PC-3 (cell line): ENCODE results near the gene RAP1GAP. TPM values are rescaled to one million over a fixed set of nuclear protein-coding genes. Genes with fewer than 3 reads are reported as not detected.

Source experiments
- ATAC-seq: fragments of 200-7000 bp; cut with Tn5 transposase; 2 replicates; pipeline ENCODE4 v1.9.1; 2020; ENCODE audit warnings: mild to moderate bottlenecking, moderate library complexity
- BruUV-seq: library from RNA; stranded (reverse); fragments of 400-500 nt; replicated peaks from 2 replicates; lab custom pipeline; 2021; lab: Mats Ljungman, UMichigan
- CTCF ChIA-PET: fragments of 300-600 bp; sonication (Branson Sonifier 250); formaldehyde crosslinking; loops from one replicate; lab custom pipeline; 2022; ENCODE audit warnings: antibody characterized with exemption; lab: Charles Lee
- POLR2A ChIA-PET: fragments of 300-600 bp; sonication (Branson Sonifier 250); formaldehyde crosslinking; loops from one replicate; lab custom pipeline; 2022; ENCODE audit warnings: antibody characterized with exemption; ENCODE audit not compliant: unreplicated experiment; lab: Charles Lee
- DNase-seq: peaks from one replicate; pipeline ENCODE4 v3.0.0-alpha.2; 2015
- H2AFZ ChIP-seq: fragments of 300-600 bp; sonication (generic); 2 replicates; pipeline ENCODE4 v1.6.0; 2016; ENCODE audit warnings: antibody characterized with exemption, low read length
- H3F3A ChIP-seq: fragments of 300-600 bp; sonication (generic); one replicate; pipeline ENCODE4 v1.6.0; 2017; ENCODE audit warnings: antibody characterized with exemption, low read length, control low read depth, mild to moderate bottlenecking; ENCODE audit not compliant: unreplicated experiment
- H3K27ac ChIP-seq: fragments of 300-600 bp; sonication (generic); 2 replicates; pipeline ENCODE4 v1.5.1; 2016; ENCODE audit warnings: mild to moderate bottlenecking, low read length
- H3K27me3 ChIP-seq: fragments of 300-600 bp; sonication (generic); 2 replicates; pipeline ENCODE4 v1.6.1; 2016; ENCODE audit warnings: low read length, mixed read lengths
- H3K36me3 ChIP-seq: fragments of 300-600 bp; sonication (generic); 2 replicates; pipeline ENCODE4 v1.6.1; 2016; ENCODE audit warnings: low read depth, mixed run types, low read length, mixed read lengths
- H3K4me1 ChIP-seq: fragments of 300-600 bp; sonication (generic); 2 replicates; pipeline ENCODE4 v1.5.1; 2016; ENCODE audit warnings: low read length; ENCODE audit not compliant: insufficient read depth
- H3K4me2 ChIP-seq: fragments of 300-600 bp; sonication (generic); 2 replicates; pipeline ENCODE4 v1.6.0; 2016; ENCODE audit warnings: low read length
- H3K4me3 ChIP-seq: fragments of 300-600 bp; sonication (generic); 2 replicates; pipeline ENCODE4 v1.5.1; 2016; ENCODE audit warnings: mild to moderate bottlenecking, low read length, mixed read lengths
- H3K79me2 ChIP-seq: fragments of 300-600 bp; sonication (generic); 2 replicates; pipeline ENCODE4 v1.6.1; 2017; ENCODE audit warnings: low read length, mixed read lengths
- H3K9ac ChIP-seq: fragments of 300-600 bp; sonication (generic); 2 replicates; pipeline ENCODE4 v1.6.0; 2016; ENCODE audit warnings: mild to moderate bottlenecking, low read length
- H3K9me2 ChIP-seq: fragments of 300-600 bp; sonication (generic); replicated peaks from 2 replicates; pipeline ENCODE4 v1.6.1; 2016; ENCODE audit warnings: mixed run types, low read length, mixed read lengths
- H3K9me3 ChIP-seq: fragments of 300-600 bp; sonication (generic); 2 replicates; pipeline ENCODE4 v1.6.1; 2016; ENCODE audit warnings: low read length, mixed read lengths
- H4K20me1 ChIP-seq: fragments of 300-600 bp; sonication (generic); 2 replicates; pipeline ENCODE4 v1.6.1; 2016; ENCODE audit warnings: low read length, mixed read lengths
- EZH2 ChIP-seq: fragments of 300-600 bp; sonication (generic); IDR thresholded peaks from one replicate; pipeline ENCODE4 v1.6.1; 2017; ENCODE audit warnings: antibody characterized with exemption, mild to moderate bottlenecking, low read length; ENCODE audit not compliant: unreplicated experiment
- EZH2phosphoT487 ChIP-seq: fragments of 300-600 bp; sonication (generic); IDR thresholded peaks from 2 replicates; pipeline ENCODE4 v1.6.1; 2018; ENCODE audit warnings: mild to moderate bottlenecking, antibody characterized with exemption, low read length, borderline replicate concordance
- intact Hi-C: fragments of 100-400 bp; cut with micrococcal nuclease; formaldehyde crosslinking; loops from 2 replicates; pipeline ENCODE4 v1.9.0; 2023
- total RNA-seq: library from RNA; depleted of rRNA; stranded (reverse); fragments of >200 nt; gene quantifications from 2 replicates; pipeline ENCODE4 v1.2.3, GENCODE V29; 2014
- TF ChIP-seq, protein P1 (sequence below): fragments of 300-600 bp; sonication (generic); conservative IDR thresholded peaks from 2 replicates; pipeline ENCODE4 v1.5.1; 2017; ENCODE audit warnings: antibody characterized with exemption, low read depth, mild to moderate bottlenecking, low read length

The RAP1GAP gene
- total RNA-seq, 1 experiment from 2014 or later: 12.1 TPM

DNA sequence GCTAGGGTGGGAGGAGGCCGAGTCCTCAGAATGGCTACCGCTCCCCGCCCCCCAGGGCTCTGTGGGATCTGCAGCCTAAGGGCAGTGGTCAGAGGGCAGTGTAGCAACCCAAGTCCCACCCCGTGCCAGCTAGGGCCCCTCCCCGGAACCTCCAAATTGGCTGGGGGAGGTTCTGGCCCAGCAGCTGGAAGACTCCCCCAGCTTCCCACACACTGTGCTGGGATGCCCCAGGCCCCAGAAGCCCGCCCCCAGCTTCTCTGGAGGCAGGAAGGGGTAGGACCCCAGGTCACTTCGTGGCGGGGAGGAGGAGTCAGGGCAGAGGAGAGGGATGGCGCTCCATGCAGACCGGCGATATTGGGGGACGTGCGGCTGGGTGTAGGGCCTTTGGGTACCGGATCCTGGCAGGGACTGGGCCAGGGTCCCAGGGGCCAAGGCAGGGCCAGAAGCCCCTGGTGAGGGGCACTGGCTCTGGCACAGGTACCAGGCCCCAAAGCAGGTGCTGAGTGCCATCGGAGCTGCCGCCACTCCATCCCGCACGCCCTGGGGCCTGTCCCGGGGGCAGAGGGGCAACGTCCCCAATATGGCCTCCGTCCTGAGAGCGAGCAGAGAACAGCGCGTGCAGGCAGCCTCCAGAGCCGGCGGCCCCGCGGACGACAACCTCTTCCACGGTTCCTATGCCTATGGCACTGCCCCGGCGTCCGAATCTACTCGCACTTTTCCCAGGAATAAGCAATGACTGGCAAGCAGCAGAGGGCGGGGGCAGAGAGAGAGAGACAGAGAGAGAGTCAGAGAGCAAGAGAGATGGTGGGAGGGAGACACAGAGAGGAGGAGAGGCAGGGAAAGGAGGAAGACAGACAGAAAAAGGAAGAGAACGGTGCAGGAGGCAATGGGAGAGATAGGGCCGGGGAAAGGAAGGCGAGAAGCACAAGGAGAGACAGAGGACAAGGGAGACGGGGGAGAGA is 65.7 kb downstream of the RAP1GAP start:
- Histone ChIP-seq H3K9me3 (no peaks in the 10 kb centered on the region), H3F3A (no peaks in the 10 kb centered on the region), H3K27ac (no peak overlapping the region), H3K9ac (no peak overlapping the region), H3K4me2 (no peak overlapping the region), H3K4me3 (no peak overlapping the region), H3K27me3 (no peaks in the 10 kb centered on the region), H3K4me1 (no peaks in the 10 kb centered on the region), H3K79me2 (no peaks in the 10 kb centered on the region), H3K9me2 (no peaks in the 10 kb centered on the region), H4K20me1 (no peaks in the 10 kb centered on the region), H3K36me3 (no peaks in the 10 kb centered on the region), H2AFZ (no peak overlapping the region)
- TF ChIP-seq EZH2phosphoT487 (no peak), EZH2 (no peak)
- TF ChIP-seq, protein P1, sequence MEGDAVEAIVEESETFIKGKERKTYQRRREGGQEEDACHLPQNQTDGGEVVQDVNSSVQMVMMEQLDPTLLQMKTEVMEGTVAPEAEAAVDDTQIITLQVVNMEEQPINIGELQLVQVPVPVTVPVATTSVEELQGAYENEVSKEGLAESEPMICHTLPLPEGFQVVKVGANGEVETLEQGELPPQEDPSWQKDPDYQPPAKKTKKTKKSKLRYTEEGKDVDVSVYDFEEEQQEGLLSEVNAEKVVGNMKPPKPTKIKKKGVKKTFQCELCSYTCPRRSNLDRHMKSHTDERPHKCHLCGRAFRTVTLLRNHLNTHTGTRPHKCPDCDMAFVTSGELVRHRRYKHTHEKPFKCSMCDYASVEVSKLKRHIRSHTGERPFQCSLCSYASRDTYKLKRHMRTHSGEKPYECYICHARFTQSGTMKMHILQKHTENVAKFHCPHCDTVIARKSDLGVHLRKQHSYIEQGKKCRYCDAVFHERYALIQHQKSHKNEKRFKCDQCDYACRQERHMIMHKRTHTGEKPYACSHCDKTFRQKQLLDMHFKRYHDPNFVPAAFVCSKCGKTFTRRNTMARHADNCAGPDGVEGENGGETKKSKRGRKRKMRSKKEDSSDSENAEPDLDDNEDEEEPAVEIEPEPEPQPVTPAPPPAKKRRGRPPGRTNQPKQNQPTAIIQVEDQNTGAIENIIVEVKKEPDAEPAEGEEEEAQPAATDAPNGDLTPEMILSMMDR: no peak
- no peak for DNase-seq
- ChIA-PET POLR2A (no interaction called here), CTCF (no interaction called here)
- no TSS peak for BruUV-seq
- intact Hi-C loops: no loop called here
- ATAC-seq: no peak

DNA sequence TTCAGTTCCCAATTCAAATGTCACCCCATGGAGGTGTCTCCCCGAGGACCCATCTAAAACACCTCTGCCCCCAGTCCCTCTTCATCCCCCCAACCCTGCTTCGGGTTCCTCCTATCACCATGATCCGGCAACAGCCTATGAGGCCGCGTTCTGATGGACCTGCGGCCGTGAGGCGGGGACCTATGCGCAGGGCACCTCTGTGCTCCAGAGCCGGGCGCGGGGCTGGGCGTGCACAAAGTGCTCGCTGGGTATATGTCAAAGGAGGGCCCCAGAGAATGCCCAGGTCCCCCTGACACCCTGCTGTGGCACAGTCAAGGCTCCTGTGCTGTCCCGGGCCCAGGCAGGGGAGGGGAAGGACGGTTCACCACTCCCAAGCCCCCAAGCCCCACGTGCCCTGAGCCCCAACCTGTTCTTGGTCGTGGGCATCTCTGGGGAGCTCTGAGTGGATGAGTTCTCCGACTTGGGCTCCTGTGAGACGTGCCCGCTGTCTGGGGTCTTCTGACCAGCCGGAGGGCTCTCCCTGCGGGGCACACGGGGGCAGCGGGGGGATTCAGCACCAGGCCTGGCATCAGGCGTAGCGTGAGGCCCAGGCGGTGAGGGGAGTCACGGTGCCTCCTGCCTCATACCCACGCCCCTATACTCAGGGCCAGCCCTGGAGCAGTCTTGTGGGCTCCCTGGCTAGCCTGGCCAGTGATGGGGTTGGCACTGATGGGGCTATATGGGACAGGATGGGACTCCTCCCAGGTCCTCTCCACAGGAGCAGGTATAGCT is 67.7 kb downstream of the RAP1GAP start:
- Histone ChIP-seq H3K79me2 (no peaks in the 10 kb centered on the region), H3K27me3 (no peaks in the 10 kb centered on the region), H3K4me3 (no peak overlapping the region), H4K20me1 (no peaks in the 10 kb centered on the region), H3K4me1 (no peaks in the 10 kb centered on the region), H3K36me3 (no peaks in the 10 kb centered on the region), H3K27ac (no peak overlapping the region), H3K9me3 (no peaks in the 10 kb centered on the region), H3K4me2 (no peak overlapping the region), H3K9ac (no peak overlapping the region), H2AFZ (no peak overlapping the region), H3K9me2 (no peaks in the 10 kb centered on the region), H3F3A (no peaks in the 10 kb centered on the region)
- intact Hi-C loops: no loop called here
- CTCF ChIA-PET: interaction anchor here (0.9 kb wide), 1 partner anchor 233 kb away, joined by 4 read pairs; no protein-coding TSS in a partner anchor
- DNase-seq (no peak), ATAC-seq (no peak)
- TF ChIP-seq EZH2 (no peak), EZH2phosphoT487 (no peak)
- TF ChIP-seq, protein P1: no peak
- no TSS peak for BruUV-seq
- POLR2A ChIA-PET: no interaction called here
